HCT116 (cell line): Measurements from ENCODE around the gene FBXL16. TPM values are rescaled to one million over a fixed set of nuclear protein-coding genes. Genes with fewer than 3 reads are reported as not detected.

Experiments
- ATAC-seq: fragments of 200-7000 bp; cut with Tn5 transposase; 2 replicates; pipeline ENCODE4 v1.9.1; 2020; ENCODE audit warnings: mild to moderate bottlenecking, moderate library complexity
- BruUV-seq: library from RNA; stranded (reverse); fragments of 400-500 nt; replicated peaks from 2 replicates; lab custom pipeline; 2021; lab: Mats Ljungman, UMichigan
- CTCF ChIA-PET: fragments of 300-600 bp; sonication (Branson Sonifier 250); formaldehyde crosslinking; loops from one replicate; lab custom pipeline; 2021; ENCODE audit warnings: antibody characterized with exemption; lab: Charles Lee
- POLR2A ChIA-PET: fragments of 300-600, 350-600 bp; sonication (Branson Sonifier 250); formaldehyde crosslinking; loops from one replicate; lab custom pipeline; 2021; ENCODE audit warnings: antibody characterized with exemption; lab: Charles Lee
- RAD21 ChIA-PET, 2 experiments: fragments of 300-600 bp; sonication (Branson Sonifier 250); formaldehyde crosslinking; loops; one replicate each; lab custom pipeline; 2023; ENCODE audit warnings: low total read pairs in 2 of 2; ENCODE audit not compliant: uncharacterized antibody in 2 of 2, unreplicated experiment in 2 of 2, low non-redundant PET in 1 of 2; lab: Charles Lee
- DNase-seq: peaks from one replicate; pipeline ENCODE4 v3.0.0-alpha.2; 2010; ENCODE audit warnings: low read depth, low spot score
- H2AFZ ChIP-seq: fragments of 200-600 bp; shearing (Covaris generic), sonication (generic); 2 replicates; pipeline ENCODE4 v1.6.1; 2017; ENCODE audit warnings: low read depth, mixed run types, mixed read lengths, antibody characterized with exemption, low read length; ENCODE audit not compliant: poor library complexity, severe bottlenecking
- H3K27ac ChIP-seq: 2 replicates; pipeline ENCODE4 v1.5.1; 2012; ENCODE audit warnings: low read depth, low read length
- H3K27me3 ChIP-seq: fragments of 200-600 bp; sonication (generic); 2 replicates; pipeline ENCODE4 v1.6.1; 2016; ENCODE audit warnings: mixed run types, low read length, mixed read lengths; ENCODE audit not compliant: insufficient read depth
- H3K36me3 ChIP-seq, 2 experiments: fragments of 200-500 bp in 1 of 2; fragments of 200-600 bp in 1 of 2; sonication (Bioruptor generic) in 1 of 2; sonication (generic) in 1 of 2; 2 replicates each; pipeline versions ENCODE4 v1.5.1 to v1.6.1; 2014 to 2016; ENCODE audit warnings: low read length in 2 of 2, inconsistent platforms in 1 of 2, mixed read lengths in 1 of 2, mixed run types in 1 of 2; ENCODE audit not compliant: insufficient read depth in 2 of 2, control insufficient read depth in 1 of 2
- H3K4me1 ChIP-seq, 2 experiments: fragments of 200-600 bp in 1 of 2; sonication (generic) in 1 of 2; 2 replicates each; pipeline versions ENCODE4 v1.5.1 to v1.6.1; 2012 to 2017; ENCODE audit warnings: low read length in 2 of 2, inconsistent platforms in 1 of 2, mild to moderate bottlenecking in 1 of 2, mixed read lengths in 1 of 2, mixed run types in 1 of 2, moderate library complexity in 1 of 2; ENCODE audit not compliant: insufficient read depth in 2 of 2, control insufficient read depth in 1 of 2
- H3K4me2 ChIP-seq: fragments of 200-600 bp; sonication (generic); 2 replicates; pipeline ENCODE4 v1.6.1; 2017; ENCODE audit warnings: mixed run types, low read length, mixed read lengths
- H3K4me3 ChIP-seq, 2 experiments: fragments of 200-600 bp in 1 of 2; sonication (generic) in 1 of 2; replicated peaks in 1 of 2; 2 replicates each; pipeline ENCODE4 v1.5.1; 2011 to 2016; ENCODE audit warnings: low read length in 2 of 2, control low read depth in 1 of 2, low read depth in 1 of 2, mild to moderate bottlenecking in 1 of 2, mixed read lengths in 1 of 2, mixed run types in 1 of 2
- H3K79me2 ChIP-seq: fragments of 200-600 bp; sonication (generic); 2 replicates; pipeline ENCODE4 v1.6.1; 2017; ENCODE audit warnings: mild to moderate bottlenecking, mixed run types, low read length, moderate library complexity, mixed read lengths; ENCODE audit not compliant: insufficient read depth
- H3K9ac ChIP-seq: fragments of 200-600 bp; sonication (generic); 2 replicates; pipeline ENCODE4 v1.6.1; 2016; ENCODE audit warnings: low read length, mixed read lengths
- H3K9me2 ChIP-seq: fragments of 200-600 bp; sonication (generic), shearing (Covaris generic); 2 replicates; pipeline ENCODE4 v1.6.1; 2017; ENCODE audit warnings: mixed run types, mild to moderate bottlenecking, moderate library complexity; ENCODE audit not compliant: insufficient read depth
- H3K9me3 ChIP-seq, 2 experiments: fragments of 200-500 bp in 1 of 2; fragments of 200-600 bp in 1 of 2; sonication (Bioruptor generic) in 1 of 2; sonication (generic) in 1 of 2; 2 replicates each; pipeline ENCODE4 v1.6.1; 2014 to 2017; ENCODE audit warnings: low read length in 2 of 2, mixed read lengths in 2 of 2, inconsistent platforms in 1 of 2, low read depth in 1 of 2, mild to moderate bottlenecking in 1 of 2, mixed run types in 1 of 2, moderate library complexity in 1 of 2; ENCODE audit not compliant: control insufficient read depth in 1 of 2, insufficient read depth in 1 of 2
- H4K20me1 ChIP-seq: fragments of 200-600 bp; sonication (generic), shearing (Covaris generic); 2 replicates; pipeline ENCODE4 v1.6.1; 2017; ENCODE audit warnings: mixed run types, mild to moderate bottlenecking, moderate library complexity; ENCODE audit not compliant: insufficient read depth
- CBX3 ChIP-seq: IDR thresholded peaks from 2 replicates; pipeline ENCODE4 v1.6.1; 2012; ENCODE audit warnings: low read depth
- EGR1 ChIP-seq: IDR thresholded peaks from 2 replicates; pipeline ENCODE4 v1.6.1; 2012; ENCODE audit warnings: low read depth
- ELF1 ChIP-seq: IDR thresholded peaks from 2 replicates; pipeline ENCODE4 v1.6.1; 2012; ENCODE audit warnings: low read depth, borderline replicate concordance
- JUND ChIP-seq: IDR thresholded peaks from 2 replicates; pipeline ENCODE4 v1.6.1; 2012
- POLR2AphosphoS5 ChIP-seq: IDR thresholded peaks from 2 replicates; pipeline ENCODE4 v1.6.1; 2011; ENCODE audit warnings: mild to moderate bottlenecking, low read depth, low read length, moderate library complexity
- RAD21 ChIP-seq: IDR thresholded peaks from 2 replicates; pipeline ENCODE4 v1.6.1; 2012; ENCODE audit warnings: low read depth, mild to moderate bottlenecking
- SIN3A ChIP-seq: IDR thresholded peaks from 2 replicates; pipeline ENCODE4 v1.6.1; 2012; ENCODE audit warnings: low read depth
- SRF ChIP-seq: IDR thresholded peaks from 2 replicates; pipeline ENCODE4 v1.6.1; 2012; ENCODE audit warnings: low read depth
- TCF7L2 ChIP-seq: IDR thresholded peaks from 2 replicates; pipeline ENCODE4 v1.7.0; 2011; ENCODE audit warnings: borderline replicate concordance, inconsistent platforms; ENCODE audit not compliant: insufficient read depth, insufficient read length; ENCODE audit errors: extremely low read depth
- YY1 ChIP-seq: IDR thresholded peaks from 2 replicates; pipeline ENCODE4 v1.6.1; 2011; ENCODE audit warnings: low read length, low read depth, moderate library complexity, mild to moderate bottlenecking; ENCODE audit not compliant: insufficient replicate concordance; ENCODE audit errors: extremely low read depth
- ZFX ChIP-seq: fragments of 450-650 bp; IDR thresholded peaks from 2 replicates; pipeline ENCODE4 v1.6.1; 2017
- intact Hi-C: fragments of 100-400 bp; cut with micrococcal nuclease; formaldehyde crosslinking; loops from 2 replicates; pipeline ENCODE4 v1.10.0; 2022
- total RNA-seq: library from RNA; stranded (reverse); gene quantifications from one replicate; pipeline ENCODE4 v1.2.1, GENCODE V29; 2021; ENCODE audit not compliant: unreplicated experiment
- TF ChIP-seq, protein P1 (sequence below): IDR thresholded peaks from 2 replicates; pipeline ENCODE4 v1.6.1; 2012; ENCODE audit warnings: low read depth
- TF ChIP-seq, protein P2 (sequence below): IDR thresholded peaks from 2 replicates; pipeline ENCODE4 v1.6.1; 2012
- TF ChIP-seq, protein P3 (sequence below): IDR thresholded peaks from 2 replicates; pipeline ENCODE4 v1.6.1; 2011; ENCODE audit warnings: mild to moderate bottlenecking, low read length, moderate library complexity; ENCODE audit not compliant: insufficient replicate concordance; ENCODE audit errors: extremely low read depth

FBXL16 gene
- total RNA-seq, 1 experiment from 2014 or later = 49.7 TPM

DNA sequence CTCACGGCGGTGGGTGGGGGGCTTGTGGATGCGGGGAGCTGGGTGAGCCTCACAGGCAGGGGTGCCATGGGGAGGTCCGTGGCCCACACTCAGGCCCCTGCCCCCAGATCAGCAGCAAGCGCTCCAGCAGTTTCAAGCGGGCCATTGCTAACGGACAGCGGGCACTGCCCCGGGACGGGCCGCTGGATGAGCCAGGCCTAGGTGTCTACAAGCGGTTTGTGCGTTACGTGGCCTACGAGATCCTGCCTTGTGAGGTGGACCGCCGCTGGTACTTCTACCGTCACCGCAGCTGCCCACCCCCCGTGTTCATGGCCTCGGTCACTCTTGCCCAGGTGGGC, 29.1 kb downstream of the FBXL16 start:
- ChIA-PET POLR2A (no interaction called here), CTCF (no interaction called here), RAD21 (no interaction called here)
- TF ChIP-seq RAD21 = no peak
- Histone ChIP-seq H3K36me3 (peaks cover 0 to 10% of the 10 kb centered on the region in 2 experiments; a peak in 3 of 4 replicates), H3K4me3 (no peak overlapping the region), H3K9me2 (no peaks in the 10 kb centered on the region), H3K9me3 (no peaks in the 10 kb centered on the region), H3K4me2 (no peak overlapping the region), H3K27ac (no peak overlapping the region), H2AFZ (no peak overlapping the region), H3K4me1 (peaks cover 0 to 17% of the 10 kb centered on the region in 2 experiments; a peak in 3 of 4 replicates), H4K20me1 (no peaks in the 10 kb centered on the region), H3K27me3 (no peaks in the 10 kb centered on the region), H3K9ac (no peak overlapping the region), H3K79me2 (peaks cover 11% of the 10 kb centered on the region)
- no TSS peak for BruUV-seq
- DNase-seq = no peak
- no peak for ATAC-seq
- intact Hi-C loops = no loop called here

DNA sequence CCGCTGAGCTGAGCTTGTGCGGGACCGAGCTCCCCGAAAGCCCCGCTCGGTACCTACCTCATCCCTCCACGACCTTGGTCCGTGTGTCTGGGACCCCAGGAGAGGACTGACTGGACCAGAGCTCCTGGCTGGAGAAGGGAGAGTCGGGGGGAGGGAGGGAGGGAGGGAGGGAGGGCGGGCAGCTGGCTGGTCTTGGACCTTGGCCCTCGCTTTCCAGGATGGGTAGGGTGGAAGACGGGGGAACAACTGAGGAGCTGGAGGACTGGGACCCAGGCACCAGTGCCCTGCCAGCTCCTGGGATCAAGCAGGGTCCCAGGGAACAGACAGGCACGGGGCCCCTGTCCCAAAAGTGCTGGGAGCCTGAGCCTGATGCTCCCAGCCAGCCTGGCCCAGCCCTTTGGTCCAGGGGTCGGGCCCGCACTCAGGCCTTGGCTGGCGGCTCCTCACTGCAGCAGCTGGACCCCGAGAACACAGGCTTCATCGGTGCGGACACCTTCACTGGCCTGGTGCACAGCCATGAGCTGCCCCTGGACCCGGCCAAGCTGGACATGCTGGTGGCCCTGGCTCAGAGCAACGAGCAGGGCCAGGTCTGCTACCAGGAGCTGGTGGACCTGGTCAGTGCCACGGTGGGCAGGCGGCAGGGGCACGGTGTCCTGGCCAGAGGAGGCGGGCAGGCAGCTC, 29.6 kb downstream of the FBXL16 start:
- no peak overlapping the region for H3K9ac ChIP-seq
- TF ChIP-seq, protein P1, sequence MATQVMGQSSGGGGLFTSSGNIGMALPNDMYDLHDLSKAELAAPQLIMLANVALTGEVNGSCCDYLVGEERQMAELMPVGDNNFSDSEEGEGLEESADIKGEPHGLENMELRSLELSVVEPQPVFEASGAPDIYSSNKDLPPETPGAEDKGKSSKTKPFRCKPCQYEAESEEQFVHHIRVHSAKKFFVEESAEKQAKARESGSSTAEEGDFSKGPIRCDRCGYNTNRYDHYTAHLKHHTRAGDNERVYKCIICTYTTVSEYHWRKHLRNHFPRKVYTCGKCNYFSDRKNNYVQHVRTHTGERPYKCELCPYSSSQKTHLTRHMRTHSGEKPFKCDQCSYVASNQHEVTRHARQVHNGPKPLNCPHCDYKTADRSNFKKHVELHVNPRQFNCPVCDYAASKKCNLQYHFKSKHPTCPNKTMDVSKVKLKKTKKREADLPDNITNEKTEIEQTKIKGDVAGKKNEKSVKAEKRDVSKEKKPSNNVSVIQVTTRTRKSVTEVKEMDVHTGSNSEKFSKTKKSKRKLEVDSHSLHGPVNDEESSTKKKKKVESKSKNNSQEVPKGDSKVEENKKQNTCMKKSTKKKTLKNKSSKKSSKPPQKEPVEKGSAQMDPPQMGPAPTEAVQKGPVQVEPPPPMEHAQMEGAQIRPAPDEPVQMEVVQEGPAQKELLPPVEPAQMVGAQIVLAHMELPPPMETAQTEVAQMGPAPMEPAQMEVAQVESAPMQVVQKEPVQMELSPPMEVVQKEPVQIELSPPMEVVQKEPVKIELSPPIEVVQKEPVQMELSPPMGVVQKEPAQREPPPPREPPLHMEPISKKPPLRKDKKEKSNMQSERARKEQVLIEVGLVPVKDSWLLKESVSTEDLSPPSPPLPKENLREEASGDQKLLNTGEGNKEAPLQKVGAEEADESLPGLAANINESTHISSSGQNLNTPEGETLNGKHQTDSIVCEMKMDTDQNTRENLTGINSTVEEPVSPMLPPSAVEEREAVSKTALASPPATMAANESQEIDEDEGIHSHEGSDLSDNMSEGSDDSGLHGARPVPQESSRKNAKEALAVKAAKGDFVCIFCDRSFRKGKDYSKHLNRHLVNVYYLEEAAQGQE = no peak
- TF ChIP-seq, protein P2, sequence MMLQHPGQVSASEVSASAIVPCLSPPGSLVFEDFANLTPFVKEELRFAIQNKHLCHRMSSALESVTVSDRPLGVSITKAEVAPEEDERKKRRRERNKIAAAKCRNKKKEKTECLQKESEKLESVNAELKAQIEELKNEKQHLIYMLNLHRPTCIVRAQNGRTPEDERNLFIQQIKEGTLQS = no peak
- TF ChIP-seq POLR2AphosphoS5 (no peak), CBX3 (no peak), EGR1 (no peak), SIN3A (no peak), ZFX (no peak), JUND (no peak), RAD21 (no peak), ELF1 (no peak), SRF (no peak), YY1 (no peak), TCF7L2 (no peak)
- TF ChIP-seq, protein P3, sequence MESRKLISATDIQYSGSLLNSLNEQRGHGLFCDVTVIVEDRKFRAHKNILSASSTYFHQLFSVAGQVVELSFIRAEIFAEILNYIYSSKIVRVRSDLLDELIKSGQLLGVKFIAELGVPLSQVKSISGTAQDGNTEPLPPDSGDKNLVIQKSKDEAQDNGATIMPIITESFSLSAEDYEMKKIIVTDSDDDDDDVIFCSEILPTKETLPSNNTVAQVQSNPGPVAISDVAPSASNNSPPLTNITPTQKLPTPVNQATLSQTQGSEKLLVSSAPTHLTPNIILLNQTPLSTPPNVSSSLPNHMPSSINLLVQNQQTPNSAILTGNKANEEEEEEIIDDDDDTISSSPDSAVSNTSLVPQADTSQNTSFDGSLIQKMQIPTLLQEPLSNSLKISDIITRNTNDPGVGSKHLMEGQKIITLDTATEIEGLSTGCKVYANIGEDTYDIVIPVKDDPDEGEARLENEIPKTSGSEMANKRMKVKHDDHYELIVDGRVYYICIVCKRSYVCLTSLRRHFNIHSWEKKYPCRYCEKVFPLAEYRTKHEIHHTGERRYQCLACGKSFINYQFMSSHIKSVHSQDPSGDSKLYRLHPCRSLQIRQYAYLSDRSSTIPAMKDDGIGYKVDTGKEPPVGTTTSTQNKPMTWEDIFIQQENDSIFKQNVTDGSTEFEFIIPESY = no peak

More for the DNA sequence above, 29.6 kb downstream of the FBXL16 start:
- POLR2A ChIA-PET = no interaction called here
- Histone ChIP-seq H3K4me1 (peaks cover 0 to 12% of the 10 kb centered on the region in 2 experiments; a peak in 2 of 4 replicates), H3K27me3 (no peaks in the 10 kb centered on the region), H3K9me2 (no peaks in the 10 kb centered on the region), H3K9me3 (no peaks in the 10 kb centered on the region), H3K27ac (no peak overlapping the region), H3K4me2 (no peak overlapping the region), H3K36me3 (peaks cover 0 to 5% of the 10 kb centered on the region in 2 experiments; a peak in 2 of 4 replicates), H2AFZ (no peak overlapping the region), H3K4me3 (no peak overlapping the region), H4K20me1 (no peaks in the 10 kb centered on the region), H3K79me2 (peaks cover 5% of the 10 kb centered on the region)
- RAD21 ChIA-PET = no interaction called here
- intact Hi-C loops = no loop called here
- DNase-seq (no peak), ATAC-seq (no peak)
- no TSS peak for BruUV-seq
- CTCF ChIA-PET = no interaction called here
